AG04449 (cell line): Measurements from ENCODE around the gene PEAK1.

Source experiments
- CTCF ChIA-PET: fragments of 350-600 bp; formaldehyde crosslinking; extraction: SDS; loops from one replicate; lab custom pipeline; 2021; ENCODE audit warnings: antibody characterized with exemption; lab: Yijun Ruan, JAX
- POLR2A ChIA-PET: fragments of 400-600, 350-600 bp; formaldehyde crosslinking; extraction: SDS; loops from one replicate; lab custom pipeline; 2020; ENCODE audit warnings: antibody characterized with exemption, inconsistent platforms; lab: Yijun Ruan, JAX
- DNase-seq: peaks from one replicate; pipeline ENCODE4 v3.0.0-alpha.2; 2010; ENCODE audit warnings: low read depth, low spot score
- H3K4me3 ChIP-seq: 2 replicates; pipeline ENCODE4 v1.5.1; 2011; ENCODE audit warnings: low read depth, mild to moderate bottlenecking, control low read depth, low read length
- TF ChIP-seq, protein P1 (sequence below): IDR thresholded peaks from one replicate; pipeline ENCODE4 v1.5.1; 2011; ENCODE audit warnings: mild to moderate bottlenecking, moderate library complexity, low read length, control low read depth, inconsistent platforms; ENCODE audit not compliant: insufficient read depth; ENCODE audit errors: missing control alignments

The PEAK1 gene

GRCh38 chr15:77415450-77416147, 4.3 kb downstream of the PEAK1 start:
- CTCF ChIA-PET: interaction anchor here (0.7 to 4.1 kb wide), 3 partner anchors 127 to 309 kb away, joined by 3 to 25 read pairs (median 4); no protein-coding TSS in a partner anchor
- TF ChIP-seq, protein P1, sequence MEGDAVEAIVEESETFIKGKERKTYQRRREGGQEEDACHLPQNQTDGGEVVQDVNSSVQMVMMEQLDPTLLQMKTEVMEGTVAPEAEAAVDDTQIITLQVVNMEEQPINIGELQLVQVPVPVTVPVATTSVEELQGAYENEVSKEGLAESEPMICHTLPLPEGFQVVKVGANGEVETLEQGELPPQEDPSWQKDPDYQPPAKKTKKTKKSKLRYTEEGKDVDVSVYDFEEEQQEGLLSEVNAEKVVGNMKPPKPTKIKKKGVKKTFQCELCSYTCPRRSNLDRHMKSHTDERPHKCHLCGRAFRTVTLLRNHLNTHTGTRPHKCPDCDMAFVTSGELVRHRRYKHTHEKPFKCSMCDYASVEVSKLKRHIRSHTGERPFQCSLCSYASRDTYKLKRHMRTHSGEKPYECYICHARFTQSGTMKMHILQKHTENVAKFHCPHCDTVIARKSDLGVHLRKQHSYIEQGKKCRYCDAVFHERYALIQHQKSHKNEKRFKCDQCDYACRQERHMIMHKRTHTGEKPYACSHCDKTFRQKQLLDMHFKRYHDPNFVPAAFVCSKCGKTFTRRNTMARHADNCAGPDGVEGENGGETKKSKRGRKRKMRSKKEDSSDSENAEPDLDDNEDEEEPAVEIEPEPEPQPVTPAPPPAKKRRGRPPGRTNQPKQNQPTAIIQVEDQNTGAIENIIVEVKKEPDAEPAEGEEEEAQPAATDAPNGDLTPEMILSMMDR: no peak
- POLR2A ChIA-PET: interaction anchor here (0.6 kb wide), 1 partner anchor 270 kb away, joined by 3 read pairs; no protein-coding TSS in a partner anchor
- DNase-seq: no peak
- no peak overlapping the region for H3K4me3 ChIP-seq

- no peak overlapping the region for H3K4me3 ChIP-seq
- TF ChIP-seq, protein P1: no peak
- CTCF ChIA-PET: interaction anchor here (0.7 kb wide), 1 partner anchor 128 kb away, joined by 3 read pairs; no protein-coding TSS in a partner anchor
- no peak for DNase-seq
- POLR2A ChIA-PET: interaction anchor here (0.6 kb wide), 1 partner anchor 269 kb away, joined by 3 read pairs; no protein-coding TSS in a partner anchor
These were observed 5.0 kb downstream of the PEAK1 start for GRCh38 chr15:77414789-77415442.

DNA sequence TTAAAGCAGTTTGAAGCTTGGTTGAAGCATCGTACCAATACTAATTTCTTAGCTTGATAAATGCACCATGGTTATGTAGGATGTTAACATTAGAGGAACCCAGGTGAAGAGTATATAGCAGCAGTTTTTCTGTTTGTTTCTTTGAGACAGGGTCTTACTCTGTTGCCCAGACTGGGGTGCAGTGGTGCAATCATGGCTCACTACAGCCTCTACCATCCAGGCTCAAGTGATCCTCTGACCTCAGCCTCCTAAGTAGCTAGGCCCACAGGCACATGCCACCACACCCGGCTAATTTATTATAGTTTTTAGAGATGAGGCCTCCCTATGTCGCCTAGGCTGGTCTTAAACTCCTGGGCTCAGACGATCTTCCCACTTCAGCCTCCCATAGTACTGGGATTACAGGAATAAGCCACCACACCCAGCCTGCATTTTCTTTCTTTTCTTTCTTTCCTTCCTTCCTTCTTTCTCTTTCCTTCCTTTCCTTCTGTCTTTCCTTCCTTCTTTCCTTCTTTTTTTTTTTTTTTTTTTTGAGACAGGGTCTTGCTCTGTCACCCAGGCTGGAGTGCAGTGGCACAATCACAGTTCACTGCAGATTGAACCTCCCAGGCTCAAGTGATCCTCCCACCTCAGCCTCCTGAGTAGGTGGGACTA, 6.1 kb downstream of the PEAK1 start:
- no peak for DNase-seq
- H3K4me3 ChIP-seq: no peak overlapping the region
- ChIA-PET POLR2A (no interaction called here), CTCF (no interaction called here)
- TF ChIP-seq, protein P1: no peak

DNA sequence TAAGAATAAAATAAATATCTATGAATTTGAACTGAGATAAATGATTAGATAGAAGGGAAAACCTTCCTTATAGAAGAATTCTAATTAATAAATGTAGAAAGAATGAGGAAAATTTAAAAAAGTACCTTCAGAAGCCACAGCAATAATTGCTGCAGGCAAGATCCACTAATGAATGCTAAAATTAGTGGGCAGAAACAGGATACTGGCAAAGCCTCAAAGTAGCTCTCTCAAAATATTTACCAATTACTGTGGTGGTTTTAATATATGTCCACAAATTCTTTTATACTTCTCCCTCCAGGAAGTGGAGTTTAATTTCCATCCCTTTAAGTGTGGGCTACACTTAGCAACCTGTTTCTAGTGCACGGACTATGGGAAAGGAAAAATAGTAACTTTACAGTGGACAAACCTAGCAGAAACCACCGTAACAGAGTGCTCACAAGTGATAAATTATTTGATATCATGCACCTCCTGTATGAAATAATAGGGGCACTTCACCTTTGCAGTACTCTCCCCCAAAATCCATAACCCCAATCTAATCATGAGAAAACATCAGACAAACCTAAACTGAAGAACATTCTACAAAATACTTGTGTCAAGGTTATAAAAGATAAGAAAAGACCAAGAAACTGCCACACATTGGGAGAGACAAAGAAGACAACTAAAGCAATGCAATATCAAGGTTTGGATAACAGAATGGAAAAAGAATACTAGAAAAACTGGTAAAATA, 6.8 kb downstream of the PEAK1 start:
- no peak overlapping the region for H3K4me3 ChIP-seq
- DNase-seq: no peak
- ChIA-PET POLR2A (no interaction called here), CTCF (no interaction called here)
- TF ChIP-seq, protein P1: no peak

- TF ChIP-seq, protein P1: no peak
- no peak overlapping the region for H3K4me3 ChIP-seq
- POLR2A ChIA-PET: no interaction called here
- CTCF ChIA-PET: interaction anchor here (1.1 kb wide), 1 partner anchor 132 kb away, joined by 3 read pairs; no protein-coding TSS in a partner anchor
- DNase-seq: no peak
These were observed 8.3 kb downstream of the PEAK1 start for GRCh38 chr15:77411619-77411976.
